Breast epithelium (tissue), 4 donors: ENCODE results near the gene MSH6. TPM values are rescaled to one million over a fixed set of nuclear protein-coding genes. Genes with fewer than 3 reads are reported as not detected.

ENCODE experiments used
- DNase-seq, 2 donors: peaks; one replicate each; pipeline ENCODE4 v3.0.0-alpha.2; 2019; ENCODE audit warnings: low spot score in 2 of 2
- H3K27ac ChIP-seq, 2 donors: fragments of 200-600 bp; sonication (generic) in 1 of 2; one replicate each; pipeline ENCODE4 v1.5.1; 2016 to 2019; ENCODE audit warnings: mild to moderate bottlenecking in 1 of 2
- H3K27me3 ChIP-seq, 2 donors: fragments of 200-600 bp; sonication (generic) in 1 of 2; one replicate each; pipeline versions ENCODE4 v1.5.1 to v1.6.0; 2017 to 2019; ENCODE audit warnings: control low read depth in 1 of 2, mild to moderate bottlenecking in 1 of 2
- H3K36me3 ChIP-seq: fragments of 200-600 bp; one replicate; pipeline ENCODE4 v1.5.1; 2019
- H3K4me1 ChIP-seq, 2 donors: fragments of 200-600 bp; sonication (generic); one replicate each; pipeline ENCODE4 v1.5.1; 2016 to 2019; ENCODE audit warnings: control low read depth in 1 of 2
- H3K4me3 ChIP-seq, 3 donors: fragments of 200-600 bp; sonication (generic); 1 replicate in 2 of 3; 2 replicates in 1 of 3; pipeline ENCODE4 v1.5.1; 2016 to 2019; ENCODE audit warnings: mild to moderate bottlenecking in 3 of 3, moderate library complexity in 2 of 3
- H3K9me3 ChIP-seq, 2 donors: fragments of 200-600 bp; sonication (generic) in 1 of 2; one replicate each; pipeline ENCODE4 v1.5.1; 2016 to 2019; ENCODE audit warnings: control low read depth in 1 of 2
- CTCF ChIP-seq, 3 donors: fragments of 450-650 bp; IDR thresholded peaks; one replicate each; pipeline ENCODE4 v1.5.1; 2016 to 2017; ENCODE audit warnings: antibody characterized with exemption in 3 of 3, mild to moderate bottlenecking in 3 of 3, moderate library complexity in 3 of 3
- POLR2A ChIP-seq: fragments of 450-650 bp; IDR thresholded peaks from one replicate; pipeline ENCODE4 v1.6.1; 2016; ENCODE audit warnings: antibody characterized with exemption, mild to moderate bottlenecking, moderate library complexity
- POLR2AphosphoS5 ChIP-seq, 3 donors: sonication (generic); formaldehyde crosslinking; IDR thresholded peaks; one replicate each; pipeline ENCODE4 v1.6.1; 2017; ENCODE audit warnings: antibody characterized with exemption in 3 of 3
- intact Hi-C: fragments of 100-400 bp; cut with DNase I; formaldehyde crosslinking; loops from one replicate; pipeline ENCODE4 v1.15.1; 2023; ENCODE audit warnings: low total_unique reads
- total RNA-seq, 3 donors: library from RNA; depleted of rRNA; stranded (reverse); fragments of >200 nt; gene quantifications; one replicate each; pipeline ENCODE4 v1.1.0, GENCODE V29; 2016

Gene MSH6
- total RNA-seq, 3 donors from 2014 or later, result 31.4 to 60.0 (median 42.6) TPM

- H3K27ac ChIP-seq, result no peak overlapping the region
Observed at GRCh38 chr2:47815764-47816163, 32.8 kb downstream of the MSH6 start.

DNA sequence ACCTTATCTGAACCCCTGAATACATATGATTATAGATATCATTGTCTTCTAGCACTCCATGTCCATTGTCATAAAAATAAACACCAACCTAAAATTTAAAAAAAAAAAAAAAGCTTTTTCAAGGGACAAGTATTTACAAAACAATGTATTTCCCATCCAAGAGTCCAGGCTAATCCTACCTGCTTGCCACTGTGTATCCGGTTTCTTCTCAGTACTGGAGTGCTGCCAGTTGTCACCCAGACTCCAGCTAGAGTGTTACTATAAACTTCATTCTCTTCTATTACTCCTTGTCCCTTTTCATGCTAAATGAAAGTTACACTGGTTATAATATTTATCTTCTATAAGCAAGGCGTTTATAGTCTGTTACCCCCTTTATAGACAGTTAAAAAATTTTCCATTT, 35.8 kb downstream of the MSH6 start:
- intact Hi-C loops, result no loop called here
- TF ChIP-seq POLR2A (no peak), POLR2AphosphoS5 (IDR thresholded peaks at IDR 0.05) (no peak), CTCF (IDR thresholded peaks at IDR 0.05) (no peak)
- DNase-seq, result no peak

More at GRCh38 chr2:47815764-47816163, 32.8 kb downstream of the MSH6 start:
- no peak overlapping the region for H3K4me3 ChIP-seq
- H3K27me3 ChIP-seq, result no peaks in the 10 kb centered on the region
- H3K4me1 ChIP-seq, result no peaks in the 10 kb centered on the region
- TF ChIP-seq POLR2AphosphoS5 (IDR thresholded peaks at IDR 0.05) (no peak), CTCF (IDR thresholded peaks at IDR 0.05) (no peak), POLR2A (no peak)
- intact Hi-C loops, result no loop called here
- H3K9me3 ChIP-seq, result no peaks in the 10 kb centered on the region
- H3K36me3 ChIP-seq, result no peaks in the 10 kb centered on the region
- DNase-seq, result no peak

DNA sequence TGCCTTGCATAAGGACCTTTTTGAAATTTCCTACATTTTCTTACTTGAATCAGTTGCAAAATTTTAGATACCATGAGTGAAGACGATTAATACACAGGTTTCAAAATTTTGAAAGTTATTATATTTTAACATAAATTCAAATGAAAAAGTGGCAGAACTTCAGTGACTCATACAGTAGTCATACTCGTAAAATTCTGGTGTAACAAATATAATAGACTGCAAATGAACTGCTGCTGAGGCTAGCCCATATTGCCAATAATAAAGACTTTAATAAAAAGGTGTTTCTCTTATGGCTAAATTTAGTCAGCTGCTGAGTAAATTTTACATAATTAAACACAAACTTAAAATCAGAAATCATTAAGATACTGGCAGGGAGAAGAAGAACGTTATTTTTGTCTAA, 36.9 kb downstream of the MSH6 start:
- H3K4me1 ChIP-seq, result no peaks in the 10 kb centered on the region
- no peak overlapping the region for H3K4me3 ChIP-seq
- DNase-seq, result no peak
- H3K9me3 ChIP-seq, result no peaks in the 10 kb centered on the region
- intact Hi-C loops, result no loop called here
- H3K27ac ChIP-seq, result no peak overlapping the region
- no peaks in the 10 kb centered on the region for H3K27me3 ChIP-seq
- TF ChIP-seq POLR2AphosphoS5 (IDR thresholded peaks at IDR 0.05), result no peak
- no peak for TF ChIP-seq POLR2A
- TF ChIP-seq CTCF (IDR thresholded peaks at IDR 0.05), result no peak
- no peaks in the 10 kb centered on the region for H3K36me3 ChIP-seq

More for the DNA sequence above, 35.8 kb downstream of the MSH6 start:
- Histone ChIP-seq H3K4me3 (no peak overlapping the region), H3K4me1 (no peaks in the 10 kb centered on the region), H3K27me3 (no peaks in the 10 kb centered on the region), H3K36me3 (no peaks in the 10 kb centered on the region), H3K27ac (no peak overlapping the region), H3K9me3 (no peaks in the 10 kb centered on the region)

GRCh38 chr2:47822518-47822917, 39.6 kb downstream of the MSH6 start:
- DNase-seq, result no peak
- intact Hi-C loops, result no loop called here
- no peaks in the 10 kb centered on the region for H3K27me3 ChIP-seq
- H3K4me1 ChIP-seq, result no peaks in the 10 kb centered on the region
- H3K36me3 ChIP-seq, result no peaks in the 10 kb centered on the region
- no peak overlapping the region for H3K27ac ChIP-seq
- no peaks in the 10 kb centered on the region for H3K9me3 ChIP-seq
- no peak overlapping the region for H3K4me3 ChIP-seq
- no peak for TF ChIP-seq POLR2AphosphoS5 (IDR thresholded peaks at IDR 0.05)
- TF ChIP-seq POLR2A, result no peak
- TF ChIP-seq CTCF (IDR thresholded peaks at IDR 0.05), result no peak

- Histone ChIP-seq H3K9me3 (no peaks in the 10 kb centered on the region), H3K4me3 (no peak overlapping the region), H3K27me3 (no peaks in the 10 kb centered on the region), H3K36me3 (no peaks in the 10 kb centered on the region), H3K27ac (no peak overlapping the region), H3K4me1 (no peaks in the 10 kb centered on the region)
- no peak for DNase-seq
- no peak for TF ChIP-seq CTCF (IDR thresholded peaks at IDR 0.05)
- TF ChIP-seq POLR2AphosphoS5 (IDR thresholded peaks at IDR 0.05), result no peak
- TF ChIP-seq POLR2A, result no peak
- intact Hi-C loops, result no loop called here
Observed at GRCh38 chr2:47833516-47833968, 50.6 kb downstream of the MSH6 start.
